ENCODE measurements around the gene DCANP1. TPM values are rescaled to one million over a fixed set of nuclear protein-coding genes. Genes with fewer than 3 reads are reported as not detected.

The DCANP1 gene
- total RNA-seq, 3 donors from 2014 or later (not counting 1 experiment from before 2014, with no cell fraction given) = 0.07 TPM; not detected in 2

GRCh38 chr5:135487839-135488514 lies 40.8 kb upstream of the DCANP1 start:
- Mint-ChIP-seq H3K27me3 (ENCODE audit: low read depth in 2 of 2) (peaks cover 52 to 55% of the 10 kb centered on the region in 2 donors), H3K4me1 (peaks cover 0 to 5% of the 10 kb centered on the region in 2 donors), H3K27ac (no peak overlapping the region), H3K9me3 (no peaks in the 10 kb centered on the region), H3K4me3 (no peak overlapping the region), H3K36me3 (no peaks in the 10 kb centered on the region)
- Histone ChIP-seq H3K36me3 (ENCODE audit: control insufficient read depth, insufficient read depth, low read length) (no peaks in the 10 kb centered on the region), H3K27ac (ENCODE audit: low read length) (no peak overlapping the region), H3K27me3 (ENCODE audit: control insufficient read depth, insufficient read depth, low read length) (peaks cover 27% of the 10 kb centered on the region), H3K4me3 (ENCODE audit: low read length) (no peak overlapping the region), H3K9me3 (ENCODE audit: control insufficient read depth, insufficient read depth, low read length) (no peaks in the 10 kb centered on the region), H3K4me1 (ENCODE audit: control insufficient read depth, insufficient read depth, low read length) (no peaks in the 10 kb centered on the region)
- intact Hi-C loops (cut with micrococcal nuclease) = no loop called here
- DNase-seq (no peak), ATAC-seq (no peak)
- TF ChIP-seq CTCF (IDR thresholded peaks at IDR 0.05) = no peak
- 26% methylated on average over 10 of the region's 11 CpGs for whole genome bisulfite sequencing (ENCODE audit: insufficient coverage)

GRCh38 chr5:135487037-135487395 lies 39.9 kb upstream of the DCANP1 start:
- Mint-ChIP-seq H3K9me3 (no peaks in the 10 kb centered on the region), H3K27me3 (ENCODE audit: low read depth in 2 of 2) (peaks cover 50 to 55% of the 10 kb centered on the region in 2 donors), H3K4me3 (no peak overlapping the region), H3K27ac (no peak overlapping the region), H3K36me3 (no peaks in the 10 kb centered on the region), H3K4me1 (peaks cover 0 to 5% of the 10 kb centered on the region in 2 donors)
- H3K4me3 ChIP-seq (ENCODE audit: low read length) = no peak overlapping the region
- DNase-seq (no peak), ATAC-seq (no peak)
- H3K36me3 ChIP-seq (ENCODE audit: control insufficient read depth, insufficient read depth, low read length) = no peaks in the 10 kb centered on the region
- H3K4me1 ChIP-seq (ENCODE audit: control insufficient read depth, insufficient read depth, low read length) = no peaks in the 10 kb centered on the region
- peaks cover 25% of the 10 kb centered on the region for H3K27me3 ChIP-seq (ENCODE audit: control insufficient read depth, insufficient read depth, low read length)
- no peaks in the 10 kb centered on the region for H3K9me3 ChIP-seq (ENCODE audit: control insufficient read depth, insufficient read depth, low read length)
- H3K27ac ChIP-seq (ENCODE audit: low read length) = no peak overlapping the region
- TF ChIP-seq CTCF (IDR thresholded peaks at IDR 0.05) = no peak
- 46% methylated on average over 1 of the region's 1 CpG for WGBS (ENCODE audit: insufficient coverage)
- intact Hi-C loops (cut with micrococcal nuclease) = no loop called here

GRCh38 chr5:135486131-135487036 lies 39.2 kb upstream of the DCANP1 start:
- H3K4me3 Mint-ChIP-seq = no peak overlapping the region
- no peaks in the 10 kb centered on the region for H3K9me3 Mint-ChIP-seq
- peaks cover 0 to 5% of the 10 kb centered on the region in 2 donors for H3K4me1 Mint-ChIP-seq
- Histone ChIP-seq H3K4me1 (ENCODE audit: control insufficient read depth, insufficient read depth, low read length) (no peaks in the 10 kb centered on the region), H3K27me3 (ENCODE audit: control insufficient read depth, insufficient read depth, low read length) (peaks cover 25% of the 10 kb centered on the region), H3K27ac (ENCODE audit: low read length) (no peak overlapping the region), H3K36me3 (ENCODE audit: control insufficient read depth, insufficient read depth, low read length) (no peaks in the 10 kb centered on the region), H3K9me3 (ENCODE audit: control insufficient read depth, insufficient read depth, low read length) (no peaks in the 10 kb centered on the region), H3K4me3 (ENCODE audit: low read length) (no peak overlapping the region)
- H3K36me3 Mint-ChIP-seq = no peaks in the 10 kb centered on the region
- intact Hi-C loops (cut with micrococcal nuclease) = no loop called here
- no peak for ATAC-seq
- no peak overlapping the region for H3K27ac Mint-ChIP-seq
- no peak for TF ChIP-seq CTCF (IDR thresholded peaks at IDR 0.05)
- DNase-seq = no peak
- H3K27me3 Mint-ChIP-seq (ENCODE audit: low read depth in 2 of 2) = peaks cover 46 to 55% of the 10 kb centered on the region in 2 donors
- 83% methylated on average over 13 of the region's 13 CpGs for WGBS (ENCODE audit: insufficient coverage)

Data from natural killer cell (primary cell).